Adrenal gland (tissue), 5 donors: ENCODE measurements around the gene BCAS3.

Source experiments
- CTCF ChIP-seq, 6 experiments: fragments of 450-650 bp in 4 of 6; fragments of 200-600 bp in 2 of 6; sonication (generic) in 1 of 6; IDR thresholded peaks; 1 replicate in 5 of 6; 2 replicates in 1 of 6; pipeline versions ENCODE4 v1.5.1 to v1.8.0; 2016 to 2021; ENCODE audit warnings: antibody characterized with exemption in 6 of 6, mild to moderate bottlenecking in 2 of 6, moderate library complexity in 1 of 6
- POLR2A ChIP-seq, 2 donors: fragments of 450-650 bp; IDR thresholded peaks; one replicate each; pipeline ENCODE4 v1.6.1; 2017; ENCODE audit warnings: antibody characterized with exemption in 2 of 2, mild to moderate bottlenecking in 2 of 2, moderate library complexity in 1 of 2
- donor health status: DM: no; HTN: no; CAD: no.

GRCh38 chr17:60803059-60803458, 125.4 kb downstream of the BCAS3 start:
- TF ChIP-seq CTCF (IDR thresholded peaks at IDR 0.05) (no peak), POLR2A (IDR thresholded peaks at IDR 0.05) (no peak)
